Activated CD4-positive, alpha-beta T cell treated with anti-CD3 and anti-CD28 coated beads for 4 hours (primary cell): ENCODE measurements around the gene SORBS1.

Experiments
- DNase-seq, 2 donors: peaks; one replicate each; pipeline ENCODE4 v3.0.0-alpha.2; 2020

SORBS1 gene

DNA sequence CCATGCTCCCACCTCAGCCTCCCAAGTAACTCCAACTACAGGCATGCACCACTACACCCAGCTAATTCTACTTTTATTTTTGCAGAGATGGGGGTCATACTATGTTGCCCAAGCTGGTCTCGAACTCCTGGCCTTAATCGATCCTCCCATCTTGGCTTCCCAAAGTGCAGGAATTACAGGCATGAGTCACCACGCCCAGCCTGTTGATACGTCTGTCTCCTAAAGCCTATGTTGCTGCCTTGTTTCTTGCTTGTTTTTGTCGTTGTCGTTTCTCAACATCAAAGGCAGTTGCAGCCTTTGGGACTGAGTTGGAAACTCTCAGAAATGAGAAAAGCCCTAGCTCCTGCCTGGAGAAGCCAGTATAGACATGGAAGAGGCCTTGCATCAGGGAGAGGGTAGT lies 49.9 kb downstream of the SORBS1 start:
- DNase-seq: no peak

DNA sequence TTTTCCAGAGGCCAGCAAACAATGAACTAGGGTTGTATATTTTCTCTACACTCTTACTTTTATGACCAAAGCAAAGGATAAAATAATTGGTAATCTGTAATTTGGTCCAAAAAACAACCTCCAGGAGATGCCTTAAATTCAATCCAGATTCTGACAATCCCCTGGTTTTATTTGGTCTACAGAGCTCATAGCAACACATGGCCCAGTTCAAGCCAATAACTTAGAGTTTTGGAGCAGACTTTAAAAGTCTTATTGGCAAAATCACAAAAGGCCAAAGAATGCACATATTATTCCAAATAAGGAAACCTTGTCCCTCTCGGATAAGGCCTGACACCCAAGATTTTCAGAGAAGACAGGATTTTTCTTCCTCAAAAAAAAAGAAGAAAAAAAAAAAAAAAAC lies 51.9 kb downstream of the SORBS1 start:
- DNase-seq: no peak

DNA sequence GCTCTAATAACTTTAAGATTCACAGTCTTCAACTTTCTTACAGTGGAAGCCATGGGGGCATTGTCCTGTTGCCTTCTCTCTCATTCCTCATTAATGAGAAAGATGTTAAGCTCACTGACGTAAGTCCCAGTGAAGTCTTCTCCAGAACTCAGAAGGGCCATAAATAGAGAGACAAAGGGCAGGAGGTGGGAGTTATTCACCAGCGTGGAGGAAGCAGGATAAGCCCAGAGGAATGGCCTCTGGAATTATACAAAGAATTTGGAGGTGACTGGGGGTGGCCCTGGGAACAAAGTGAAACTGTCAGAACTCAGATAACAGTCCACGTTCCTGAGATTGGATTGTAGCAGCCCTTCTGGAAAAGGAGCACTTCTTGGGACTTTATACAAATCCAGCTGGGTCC lies 52.4 kb downstream of the SORBS1 start:
- DNase-seq: no peak

DNA sequence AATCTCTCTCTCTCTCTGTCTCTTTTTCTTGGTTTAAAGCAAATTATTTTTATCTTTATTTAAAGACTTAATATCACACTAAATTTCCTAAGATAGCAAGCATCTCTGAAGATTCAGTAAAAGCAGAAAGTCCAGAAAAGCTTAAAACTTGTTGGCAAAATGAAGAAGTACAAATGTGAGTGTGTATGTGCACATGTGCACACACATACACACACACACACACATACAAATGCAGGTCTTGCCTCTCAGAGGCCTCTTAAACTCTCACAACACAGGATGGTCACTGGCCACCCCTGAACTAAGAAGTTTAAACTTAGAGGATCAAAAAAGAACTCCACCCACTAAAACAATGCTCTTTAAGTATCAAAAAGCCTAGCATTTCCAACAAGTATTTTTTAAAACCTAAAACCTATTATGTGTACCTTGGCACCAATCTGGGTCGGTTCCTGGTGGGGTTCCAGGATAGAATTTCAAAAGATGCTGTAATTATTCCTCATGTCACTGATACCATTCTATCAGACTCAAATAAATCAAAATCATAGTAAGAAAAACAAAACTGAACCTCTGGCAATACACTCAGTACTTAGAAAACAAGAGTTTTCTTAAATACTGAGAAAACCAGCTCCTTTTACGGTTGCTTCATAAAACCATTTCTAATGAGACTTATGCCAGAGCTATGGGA lies 55.0 kb downstream of the SORBS1 start:
- DNase-seq: no peak

DNA sequence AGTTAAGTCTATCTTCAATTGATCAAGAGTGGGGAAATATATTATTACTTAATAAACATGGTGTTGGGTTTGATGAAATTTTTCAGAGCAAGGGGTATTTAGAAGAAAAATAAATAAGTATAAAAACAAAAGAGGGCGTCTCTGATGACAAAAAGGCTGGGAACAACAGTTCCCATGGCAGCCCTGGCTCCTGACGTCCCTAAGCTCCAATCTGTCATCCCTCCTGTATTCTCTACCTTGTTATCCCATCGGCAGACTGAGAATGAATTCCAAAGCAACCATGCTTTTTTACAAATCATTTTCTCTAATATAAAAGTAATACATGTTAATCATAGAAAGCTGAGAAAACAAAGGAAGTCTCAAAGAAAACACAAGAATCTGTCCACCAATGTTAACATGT lies 55.5 kb downstream of the SORBS1 start:
- DNase-seq: no peak

DNA sequence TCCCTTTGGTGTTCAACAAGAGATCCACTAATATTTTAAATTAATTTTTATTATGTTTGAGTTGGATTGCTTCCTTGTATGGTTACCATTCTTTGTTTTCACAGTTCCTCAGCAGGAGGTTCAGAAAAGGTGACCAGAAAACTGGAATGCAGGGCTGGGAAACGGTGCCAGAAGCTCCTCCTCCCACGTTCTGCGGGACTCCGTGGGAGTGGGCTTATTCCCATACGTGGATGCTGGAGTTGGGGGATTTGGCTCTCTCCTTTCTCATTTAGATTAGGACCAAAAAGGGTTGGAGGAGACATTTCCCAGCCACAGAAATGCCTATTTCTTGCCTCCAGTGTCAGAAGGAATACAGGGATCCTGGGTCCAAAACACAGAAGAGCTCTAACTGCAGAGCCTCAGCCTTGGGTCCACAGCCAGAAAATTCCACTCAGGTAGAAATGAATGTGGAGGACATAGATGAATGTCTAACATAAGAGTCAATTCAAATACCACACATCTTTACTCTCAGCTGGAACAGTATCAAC lies 56.0 kb downstream of the SORBS1 start:
- no peak for DNase-seq

DNA sequence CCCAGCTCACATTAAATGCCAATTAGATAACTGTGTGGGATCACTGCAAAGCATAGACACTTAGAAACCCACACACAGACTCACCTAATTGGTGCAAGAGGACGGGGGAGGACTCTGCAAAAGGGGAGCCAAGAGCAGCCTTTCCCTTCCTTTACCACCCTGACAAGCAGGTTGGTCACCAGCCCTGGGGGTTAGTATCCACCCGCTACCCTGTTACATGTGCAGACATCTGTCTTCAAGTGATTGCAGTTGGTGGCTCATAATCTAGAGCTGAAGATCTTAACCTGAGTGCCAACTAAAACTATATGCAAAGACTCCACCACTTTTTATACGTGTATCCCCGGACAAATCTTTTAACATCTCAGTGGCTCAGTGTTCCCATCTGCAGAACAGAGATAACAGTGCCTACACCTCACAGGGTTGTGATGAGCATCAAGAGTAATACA lies 56.9 kb downstream of the SORBS1 start:
- no peak for DNase-seq

DNA sequence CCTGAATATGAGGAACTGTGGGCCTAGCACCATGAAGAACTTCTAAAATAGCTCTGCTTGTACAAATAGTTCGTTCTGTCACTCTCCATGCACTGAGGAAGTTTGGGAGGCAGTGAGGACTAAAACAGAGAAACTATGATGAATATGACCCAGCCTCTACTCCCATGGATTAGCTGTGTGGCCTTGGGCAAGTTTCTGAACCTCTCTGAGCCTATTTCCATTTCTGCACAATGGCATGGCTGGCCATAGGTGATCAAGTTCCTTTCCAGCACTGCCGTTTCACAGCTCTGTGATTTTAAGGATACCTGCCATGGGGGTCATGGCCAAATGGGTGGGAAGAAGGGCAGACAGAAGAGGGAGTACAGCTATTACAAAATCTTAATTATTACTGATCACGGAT lies 57.6 kb downstream of the SORBS1 start:
- no peak for DNase-seq

DNA sequence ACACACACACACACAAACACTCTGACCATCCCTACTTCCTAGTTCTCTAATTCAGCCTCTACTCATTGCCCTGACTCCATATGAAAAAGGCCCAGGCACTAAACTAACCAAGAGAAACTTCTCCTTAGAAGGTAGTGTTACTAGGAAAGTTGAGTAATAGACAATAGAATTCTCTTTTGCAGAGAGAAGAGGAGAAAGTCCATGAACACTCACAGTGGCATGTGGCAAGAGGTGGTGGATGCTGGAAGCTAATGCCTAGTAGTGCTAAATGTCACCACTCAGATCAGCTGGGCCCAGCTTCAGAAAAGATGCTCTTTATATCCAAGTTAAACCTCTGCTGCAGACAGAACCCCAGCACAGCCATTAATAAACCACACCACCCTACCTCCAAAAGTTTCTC lies 58.2 kb downstream of the SORBS1 start:
- DNase-seq: no peak

DNA sequence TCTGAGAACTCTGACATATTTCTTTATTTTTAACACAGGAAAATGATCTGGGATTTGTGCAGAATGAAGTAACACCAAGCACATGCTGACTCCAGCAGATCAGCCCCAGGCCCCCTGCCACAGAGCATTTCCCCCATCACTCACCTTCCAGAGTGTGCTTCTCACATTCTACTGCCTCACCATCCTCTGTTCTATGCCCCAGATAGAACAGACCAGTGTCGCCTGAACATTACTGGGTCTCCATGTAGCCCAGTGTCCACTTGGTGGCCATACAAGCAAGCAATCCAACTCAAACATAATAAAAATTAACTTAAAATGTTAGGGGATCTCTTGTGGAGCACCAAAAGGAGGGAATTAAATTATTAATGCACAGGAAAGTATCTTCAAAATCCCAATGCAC lies 58.8 kb downstream of the SORBS1 start:
- no peak for DNase-seq

DNA sequence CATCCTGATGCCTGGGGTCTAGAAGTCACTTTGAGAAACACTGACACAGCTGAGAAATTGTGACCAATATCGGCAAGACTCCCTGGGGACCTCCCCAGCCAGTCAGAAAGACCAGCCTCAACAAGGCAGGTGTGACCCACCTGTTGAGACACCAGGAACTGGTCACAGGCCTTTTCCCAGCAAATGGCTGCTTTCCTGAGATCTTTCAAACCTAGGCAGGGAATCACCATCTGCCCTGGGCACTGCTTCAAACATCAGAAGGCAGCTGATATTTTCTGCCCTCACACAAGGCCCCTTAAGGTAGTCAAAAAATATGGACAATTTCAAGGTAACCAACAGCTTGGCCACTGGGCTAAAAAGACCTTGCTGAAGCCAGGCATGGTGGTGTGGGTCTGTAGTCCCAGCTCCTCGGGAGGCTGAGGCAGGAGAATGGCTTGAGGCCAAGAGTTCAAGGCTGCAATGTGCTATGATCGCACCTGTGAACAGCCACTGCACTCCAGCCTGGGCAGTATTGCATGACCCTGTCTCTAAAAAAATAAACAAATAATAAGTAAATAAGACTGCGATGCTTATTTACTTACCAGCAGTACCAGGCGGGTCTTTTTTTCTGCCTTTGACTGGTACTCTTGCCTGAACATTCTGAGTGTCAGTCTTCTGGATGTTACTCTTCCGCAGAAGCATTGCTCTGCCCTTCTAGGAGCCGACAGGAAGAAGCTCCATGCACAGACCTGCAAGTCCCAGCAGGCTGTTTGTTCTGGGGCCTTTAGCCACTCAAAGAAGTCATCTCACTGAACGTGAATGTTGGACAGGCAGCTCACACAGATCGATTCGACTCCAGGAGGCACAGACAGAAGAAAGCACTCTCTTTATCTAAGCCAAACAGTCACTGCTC lies 59.7 kb downstream of the SORBS1 start:
- DNase-seq: no peak

DNA sequence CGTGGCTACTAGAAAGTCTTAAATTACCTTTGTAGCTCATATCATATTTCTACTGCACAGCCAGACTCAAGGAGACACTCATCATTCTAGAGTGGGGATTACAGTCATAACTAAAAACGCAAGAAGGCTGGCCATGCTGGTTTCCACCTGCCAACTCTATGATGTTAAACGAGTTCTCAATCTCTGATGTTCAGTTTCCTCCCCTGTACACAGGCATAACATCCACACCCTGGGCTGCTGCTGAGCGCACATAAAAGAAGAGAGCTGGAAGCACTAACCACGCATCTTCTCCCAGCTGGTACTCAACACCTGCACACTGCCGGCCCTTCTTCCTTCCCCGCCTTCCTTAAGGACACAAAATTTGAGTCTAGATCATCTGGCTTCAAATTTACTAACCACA lies 60.5 kb downstream of the SORBS1 start:
- DNase-seq: no peak

DNA sequence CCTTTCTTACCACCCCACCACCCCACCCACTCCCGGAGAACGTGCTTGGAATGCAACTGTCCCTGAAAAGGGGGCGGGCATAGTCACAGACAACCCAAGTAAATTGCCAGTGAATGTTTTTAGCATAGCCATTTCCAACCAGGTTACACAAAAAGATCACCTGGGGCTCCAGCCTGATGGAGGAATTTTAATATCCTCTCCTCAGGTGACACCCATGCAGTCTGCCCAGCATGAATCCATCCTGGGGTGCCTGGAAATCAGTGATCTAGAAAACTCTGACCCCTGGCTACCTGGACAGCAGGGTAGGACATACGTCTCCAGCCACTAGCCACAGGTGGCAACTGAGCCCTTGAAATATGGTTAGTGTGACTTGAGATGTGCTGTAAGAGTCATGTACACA lies 61.1 kb downstream of the SORBS1 start:
- DNase-seq: no peak

DNA sequence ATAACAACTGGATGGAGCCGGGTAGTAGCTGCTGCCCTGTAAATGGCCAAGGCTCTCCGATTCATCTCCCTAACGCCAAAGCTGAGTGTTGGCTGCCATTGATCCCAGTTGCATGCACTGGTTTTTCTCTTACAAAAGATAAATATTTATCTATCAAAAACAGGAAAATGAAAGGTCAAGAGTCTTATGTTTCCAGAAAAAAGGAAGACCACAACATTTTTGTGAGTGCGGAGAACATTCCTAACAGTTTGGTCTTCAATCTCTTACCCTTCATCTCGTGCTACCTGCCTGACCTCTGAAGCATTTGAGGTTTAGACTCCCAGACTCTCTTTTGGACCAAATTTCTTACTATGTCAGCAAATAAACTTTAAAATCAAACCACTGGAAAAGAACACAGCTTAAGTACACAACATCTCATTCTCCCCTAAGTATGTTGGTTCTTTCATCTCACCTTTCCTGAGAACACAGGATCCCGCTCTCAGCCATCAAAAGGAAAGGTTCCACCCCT lies 61.6 kb downstream of the SORBS1 start:
- no peak for DNase-seq

DNA sequence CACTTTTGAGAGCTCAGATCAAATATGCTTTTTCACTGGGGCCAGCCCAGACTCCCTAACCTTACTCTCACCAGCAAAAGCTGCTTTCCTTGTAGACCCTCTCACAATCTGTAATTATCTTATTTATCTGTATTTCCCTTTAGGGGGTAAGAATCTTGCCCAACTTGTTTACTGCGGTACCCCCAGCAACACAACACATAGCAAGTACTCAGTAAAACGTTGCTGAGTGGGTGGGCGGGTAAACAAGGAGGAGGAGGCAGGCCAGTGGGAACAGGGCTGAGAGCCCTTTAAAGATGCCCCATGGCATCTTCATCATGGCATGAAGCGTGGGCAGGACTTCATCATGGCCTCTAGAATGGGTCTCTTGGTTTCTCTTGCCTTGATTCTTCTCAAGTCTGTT lies 64.2 kb downstream of the SORBS1 start:
- no peak for DNase-seq

DNA sequence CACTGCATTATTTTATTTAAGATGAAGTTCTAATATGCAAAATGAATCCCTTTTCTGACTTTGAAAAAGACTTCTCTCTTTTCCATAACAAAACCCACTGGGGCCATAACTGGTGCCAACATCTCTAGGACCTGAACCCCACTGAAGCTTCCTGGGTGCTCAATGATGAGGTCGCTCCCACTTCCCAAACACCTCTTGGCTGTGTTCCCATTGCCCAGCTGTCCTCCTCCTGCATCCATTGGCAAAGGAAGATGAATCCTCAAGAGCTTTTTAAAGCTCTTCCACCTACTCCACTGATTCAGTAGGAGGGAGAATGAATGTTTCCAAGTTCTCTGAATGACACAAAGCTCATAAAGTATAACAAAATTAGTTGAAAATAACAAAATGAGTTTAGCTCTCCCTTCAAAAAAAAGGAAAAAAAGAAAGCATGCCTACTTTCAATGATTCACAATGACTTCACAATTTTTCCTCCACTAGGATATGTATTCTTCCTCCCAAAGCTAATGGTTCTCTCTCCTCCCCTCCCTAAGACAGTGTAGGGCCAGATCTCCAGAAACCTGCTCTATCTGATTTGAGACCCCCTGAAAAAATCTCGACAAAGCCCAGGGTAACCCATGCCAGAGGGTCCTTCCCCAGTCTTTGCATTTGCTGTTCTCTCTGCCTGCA lies 64.8 kb downstream of the SORBS1 start:
- no peak for DNase-seq

DNA sequence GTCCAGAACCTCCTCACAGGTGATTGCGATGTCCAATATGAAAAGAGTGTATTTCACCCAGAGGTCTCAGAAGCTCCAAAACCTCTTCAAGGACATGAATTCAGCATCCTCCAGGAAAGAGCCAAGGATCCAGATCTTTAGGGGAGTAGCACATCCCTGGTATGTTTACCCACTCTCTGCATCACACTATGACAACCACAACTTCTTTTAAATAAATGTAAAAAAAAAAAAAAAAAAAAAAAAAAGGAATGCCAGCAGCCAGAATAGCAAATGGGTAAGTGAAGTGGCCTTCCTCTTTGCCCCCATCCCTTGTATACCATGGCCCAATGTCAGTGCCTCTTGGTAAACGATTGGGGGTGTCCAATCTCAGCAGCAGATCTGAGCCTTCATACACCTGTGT lies 67.3 kb downstream of the SORBS1 start:
- no peak for DNase-seq

DNA sequence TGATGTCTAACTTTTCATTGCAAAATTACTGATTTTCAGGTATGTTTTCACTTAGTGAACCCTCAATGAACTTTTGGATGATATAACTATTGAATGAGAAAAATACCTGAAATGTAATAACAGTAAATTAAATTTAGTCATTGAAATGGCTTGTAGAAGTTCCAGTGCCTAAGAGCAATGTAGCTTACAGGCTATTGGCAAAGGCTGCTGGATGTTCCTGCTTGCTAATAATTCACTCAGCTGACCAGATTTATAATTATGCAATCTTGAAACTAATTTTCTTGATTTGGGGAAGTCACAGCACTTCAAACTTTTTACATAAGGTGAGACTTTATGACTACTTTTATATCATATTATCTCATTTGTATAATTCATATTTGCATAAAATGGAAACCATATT lies 73.2 kb downstream of the SORBS1 start:
- no peak for DNase-seq

DNA sequence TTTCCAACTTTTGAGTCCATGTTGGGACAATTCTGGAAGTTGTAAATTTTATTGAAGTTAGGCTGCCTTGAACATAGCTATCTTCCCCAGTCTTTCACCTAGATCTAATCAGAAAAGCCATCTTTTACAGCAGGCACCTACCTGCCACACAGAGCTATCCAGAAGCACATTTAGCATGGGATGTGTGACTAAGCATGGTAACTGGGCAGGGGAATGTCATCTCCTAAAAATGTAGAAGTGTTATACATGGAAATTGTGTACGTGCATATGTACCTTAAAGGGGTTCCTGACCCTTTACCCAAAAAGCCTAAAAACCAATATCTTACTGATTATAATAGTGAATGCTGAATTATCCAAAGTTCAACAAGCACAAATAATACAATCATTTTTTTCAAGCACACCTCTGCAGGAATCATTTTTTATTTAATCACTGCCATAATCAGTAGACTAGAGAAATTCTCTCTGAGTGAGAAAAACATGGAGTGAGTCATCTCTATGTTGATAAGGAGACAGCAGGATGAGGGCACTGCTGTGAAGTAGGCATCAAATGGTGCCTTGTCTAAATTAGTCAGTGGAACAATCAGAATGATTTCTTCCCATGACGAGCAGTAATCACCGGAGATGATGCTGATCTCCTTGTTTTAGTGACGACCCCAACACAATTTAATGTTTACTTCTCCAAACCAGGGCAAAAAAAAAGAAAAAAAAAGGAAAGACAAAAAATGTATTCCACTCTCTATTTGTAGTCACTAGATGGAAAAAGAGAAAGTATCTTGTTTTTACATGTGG lies 75.9 kb downstream of the SORBS1 start:
- no peak for DNase-seq

DNA sequence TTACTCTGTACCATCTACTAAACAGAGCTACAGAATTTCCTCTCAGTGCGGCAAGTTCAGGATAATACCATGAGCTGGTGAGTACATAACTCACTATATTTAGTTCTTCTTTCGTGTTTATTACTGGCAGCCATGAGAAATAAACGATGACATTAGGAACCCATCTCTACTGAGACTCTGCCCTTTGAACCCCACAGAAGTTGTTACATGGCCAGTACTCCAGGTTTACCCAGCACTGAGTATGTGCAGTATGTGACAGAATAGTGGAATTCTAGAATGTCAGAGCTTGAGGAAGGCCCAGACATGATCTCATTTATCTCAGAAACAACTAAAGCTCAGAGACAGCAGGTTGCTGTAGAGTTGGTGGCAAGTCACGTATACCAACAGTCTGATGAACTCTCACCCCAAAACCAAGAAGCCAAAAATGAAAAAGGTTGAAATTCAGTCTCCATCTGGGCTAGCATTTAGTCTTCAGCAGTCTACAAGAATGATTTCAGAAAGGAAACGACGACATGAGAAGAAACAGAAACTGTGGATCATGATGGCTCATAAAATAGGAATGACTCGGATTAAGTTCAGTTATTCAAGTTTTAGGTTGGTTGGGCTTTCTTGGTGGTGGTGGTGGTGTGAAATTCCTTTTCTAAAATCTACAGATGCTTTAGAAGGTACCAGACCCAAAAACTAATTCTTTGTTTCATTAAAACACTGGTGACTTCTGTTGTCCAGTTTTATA lies 78.5 kb downstream of the SORBS1 start:
- DNase-seq: no peak

DNA sequence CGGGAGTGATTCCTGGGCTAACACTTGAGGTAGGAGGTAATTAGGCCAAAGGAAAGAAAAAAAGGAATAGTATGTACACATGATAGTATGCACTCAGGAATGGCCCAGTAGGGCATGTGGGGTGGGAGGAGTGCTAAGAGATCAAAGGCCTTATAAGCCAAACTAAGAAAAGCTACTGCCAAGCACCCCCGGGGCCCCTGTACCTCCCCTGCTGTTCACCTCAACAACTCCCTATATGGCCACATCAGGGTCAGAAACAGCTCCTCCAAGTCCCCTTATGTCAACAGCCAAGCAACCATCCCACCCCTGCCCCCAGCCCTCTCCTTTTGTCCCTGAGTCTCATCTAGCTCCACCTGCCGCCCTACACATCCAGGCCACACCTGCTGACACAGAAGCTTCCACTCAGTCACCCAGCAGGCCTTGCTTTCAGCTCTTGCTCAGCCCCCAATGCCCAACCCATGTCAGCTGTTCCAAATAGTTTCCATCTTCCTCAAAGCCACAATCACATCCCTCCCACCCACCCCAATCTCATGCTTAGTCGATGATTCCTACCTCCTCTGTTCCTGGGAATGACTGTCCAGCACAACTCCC lies 80.2 kb downstream of the SORBS1 start:
- no peak for DNase-seq
